ENCODE measurements around the gene ERC2.

ERC2 gene

GRCh38 chr3:56468184-56469106 is at the start of gene ERC2:
ERC2 (minus strand) TSS chr3:56468467.
- peak; percentile 51 for TF ChIP-seq CTCF (IDR thresholded peaks at IDR 0.05)

GRCh38 chr3:56502738-56503137 is 34.5 kb upstream of the ERC2 start:
- no peak for TF ChIP-seq CTCF (IDR thresholded peaks at IDR 0.05)

GRCh38 chr3:56494679-56495322 is 26.5 kb upstream of the ERC2 start:
- peak; percentile 86 for TF ChIP-seq CTCF (IDR thresholded peaks at IDR 0.05)

GRCh38 chr3:56491566-56491965 is 23.3 kb upstream of the ERC2 start:
- no peak for TF ChIP-seq CTCF (IDR thresholded peaks at IDR 0.05)

GRCh38 chr3:56488812-56489600 is 20.7 kb upstream of the ERC2 start:
- TF ChIP-seq CTCF (IDR thresholded peaks at IDR 0.05) = no peak

GRCh38 chr3:56484525-56485032 is 16.3 kb upstream of the ERC2 start:
- TF ChIP-seq CTCF (IDR thresholded peaks at IDR 0.05) = no peak

GRCh38 chr3:56484122-56484521 is 15.9 kb upstream of the ERC2 start:
- TF ChIP-seq CTCF (IDR thresholded peaks at IDR 0.05) = no peak
